K562 (cell line): ENCODE data around the gene ARHGAP33. TPM values are rescaled to one million over a fixed set of nuclear protein-coding genes. Genes with fewer than 3 reads are reported as not detected.
A peak's percentile ranks its signal among the peaks of the same experiment; 100 is the strongest.

Source experiments
- ADNP ChIP-seq: fragments of 200-800 bp; sonication (Bioruptor generic); IDR thresholded peaks from 2 replicates; pipeline ENCODE4 v1.6.1; 2016; ENCODE audit warnings: missing genetic modification characterization, missing compliant biosample characterization
- GMEB1 ChIP-seq: fragments of 250-450 bp; sonication (Bioruptor Pico); IDR thresholded peaks from 2 replicates; pipeline ENCODE4 v1.4.0; 2020; ENCODE audit warnings: mild to moderate bottlenecking
- HSF4 ChIP-seq: fragments of 250-450 bp; sonication (Bioruptor Pico); IDR thresholded peaks from 2 replicates; pipeline ENCODE4 v2.1.2; 2022; ENCODE audit warnings: mild to moderate bottlenecking, moderate library complexity, borderline replicate concordance
- MAFF ChIP-seq: IDR thresholded peaks from 2 replicates; pipeline ENCODE4 v1.6.1; 2012; ENCODE audit warnings: low read length, improper control_type of control experiment
- MBD2 ChIP-seq: sonication (generic); IDR thresholded peaks from 2 replicates; pipeline ENCODE4 v1.6.1; 2016; ENCODE audit warnings: low read depth, borderline replicate concordance
- MEIS2 ChIP-seq: fragments of 450-650 bp; IDR thresholded peaks from 2 replicates; pipeline ENCODE4 v1.6.1; 2014; ENCODE audit warnings: mild to moderate bottlenecking; ENCODE audit not compliant: partially characterized antibody
- PKNOX1 ChIP-seq: fragments of 450-650 bp; IDR thresholded peaks from 2 replicates; pipeline ENCODE4 v1.6.1; 2016
- RBM15 ChIP-seq: fragments of 200-400 bp; formaldehyde crosslinking; IDR thresholded peaks from 2 replicates; pipeline ENCODE4 v1.6.1; 2018; ENCODE audit warnings: mild to moderate bottlenecking, low read length, moderate library complexity; ENCODE audit not compliant: insufficient read depth
- SP2 ChIP-seq: IDR thresholded peaks from 2 replicates; pipeline ENCODE4 v1.6.1; 2011; ENCODE audit warnings: mild to moderate bottlenecking, low read depth, low read length, moderate library complexity; ENCODE audit not compliant: poor library complexity, severe bottlenecking; ENCODE audit errors: extremely low read depth
- SREBF1 ChIP-seq: fragments of 150-350 bp; IDR thresholded peaks from 2 replicates; pipeline ENCODE4 v1.6.1; 2014; ENCODE audit warnings: antibody characterized with exemption, low read depth, low read length, borderline replicate concordance
- TFAP4 ChIP-seq: sonication (generic); formaldehyde crosslinking; IDR thresholded peaks from 2 replicates; pipeline ENCODE4 v1.8.0; 2022; ENCODE audit warnings: missing genetic modification reagents, mild to moderate bottlenecking, moderate library complexity, borderline replicate concordance
- THAP12 ChIP-seq: fragments of 250-450 bp; sonication (Bioruptor Pico); IDR thresholded peaks from 2 replicates; pipeline ENCODE4 v1.9.0; 2021; ENCODE audit warnings: mild to moderate bottlenecking, inconsistent platforms
- ZFP91 ChIP-seq: sonication (generic); formaldehyde crosslinking; IDR thresholded peaks from 2 replicates; pipeline ENCODE4 v1.8.0; 2022; ENCODE audit warnings: mild to moderate bottlenecking, missing genetic modification reagents
- ZNF316 ChIP-seq: fragments of 450-650 bp; IDR thresholded peaks from 2 replicates; pipeline ENCODE4 v1.6.1; 2016
- ZNF507 ChIP-seq: conservative IDR thresholded peaks from 2 replicates; pipeline ENCODE4 v1.6.1; 2017; ENCODE audit warnings: missing genetic modification characterization, missing compliant biosample characterization
- ZNF639 ChIP-seq, 2 experiments: fragments of 200-800 bp in 1 of 2; sonication (Bioruptor generic) in 1 of 2; sonication (generic) in 1 of 2; formaldehyde crosslinking in 1 of 2; IDR thresholded peaks in 1 of 2; conservative IDR thresholded peaks in 1 of 2; 2 replicates each; pipeline versions ENCODE4 v1.5.0 to v1.6.1; 2016 to 2020; ENCODE audit warnings: missing compliant biosample characterization in 1 of 2, missing genetic modification characterization in 1 of 2, missing genetic modification reagents in 1 of 2
- polyA plus RNA-seq, 8 experiments: library from polyadenylated mRNA; depleted of rRNA in 4 of 8; stranded (reverse) in 5 of 8; unstranded in 3 of 8; fragments of >200 nt; fragmentation: Nextera tagmentation in 2 of 8; fragmentation: Illumina TruSeq in 1 of 8; extraction: Ambion mirVana in 2 of 8; extraction: Trizol in 1 of 8; gene quantifications; 2 replicates each; pipeline versions ENCODE4 v1.2.1 to v1.2.3, GENCODE V29; 2011 to 2014; ENCODE audit warnings: inconsistent platforms in 1 of 8, missing spikeins in 1 of 8
- total RNA-seq, 7 experiments: library from RNA; depleted of rRNA in 6 of 7; stranded (reverse); fragments of >200 nt in 6 of 7; fragmentation: Illumina TruSeq in 2 of 7; extraction: Trizol in 2 of 7; gene quantifications; 2 replicates each; pipeline versions ENCODE4 v1.2.1 to v1.2.3, GENCODE V29; 2011 to 2021; ENCODE audit warnings: low replicate concordance in 1 of 7

The ARHGAP33 gene
- total and polyA plus RNA-seq, 9 of the 15 experiments (the other 6 are each of a cell fraction or from before 2014, with no cell fraction given): 0.06 to 26.6 (median 1.6) TPM; not detected in 1

- TF ChIP-seq HSF4 (CRISPR knock-in tag): no peak
- no peak for TF ChIP-seq ZNF639 (CRISPR knock-in tag; conservative IDR thresholded peaks at IDR 0.05 in 1 of 2, IDR thresholded peaks at IDR 0.05 in 1 of 2)
- peak; percentile 32; the same call in 1 of the 2 replicates for TF ChIP-seq TFAP4 (CRISPR knock-in tag)
- no peak for TF ChIP-seq ZNF507 (tag)
- TF ChIP-seq SP2: peak; percentile 36
- TF ChIP-seq ADNP (tag): no peak
- TF ChIP-seq MAFF: no peak
- TF ChIP-seq MBD2: peak; percentile 17; the same call in 1 of the 2 replicates
- no peak for TF ChIP-seq RBM15
- TF ChIP-seq ZFP91 (CRISPR knock-in tag): no peak
- TF ChIP-seq PKNOX1: peak; percentile 86
- no peak for TF ChIP-seq THAP12 (CRISPR knock-in tag)
- TF ChIP-seq ZNF316: no peak
- TF ChIP-seq SREBF1: no peak
- peak; percentile 78 for TF ChIP-seq MEIS2
- TF ChIP-seq GMEB1 (CRISPR knock-in tag): peak; percentile 66
These were observed at the start of gene ARHGAP33 (continued) for GRCh38 chr19:35775298-35776101.
